Muscle of leg (tissue), 16 donors: ENCODE data around the gene NHSL2. TPM values are rescaled to one million over a fixed set of nuclear protein-coding genes. Genes with fewer than 3 reads are reported as not detected.
"Not testable (repeated sequence)": the region's sequence is repeated elsewhere in the genome, so short reads cannot be mapped to it uniquely, and the experiment has no call there.

Experiments
- DNase-seq: peaks from one replicate; pipeline ENCODE4 v3.0.0; 2013
- H3K27ac ChIP-seq: one replicate; pipeline ENCODE4 v1.5.1; 2013; ENCODE audit warnings: mild to moderate bottlenecking, low read length, control low read depth
- H3K27me3 ChIP-seq: one replicate; pipeline ENCODE4 v1.6.1; 2013; ENCODE audit warnings: low read length; ENCODE audit not compliant: control insufficient read depth, insufficient read depth
- H3K36me3 ChIP-seq: one replicate; pipeline ENCODE4 v1.6.1; 2013; ENCODE audit warnings: low read length; ENCODE audit not compliant: control insufficient read depth, insufficient read depth
- H3K4me1 ChIP-seq: one replicate; pipeline ENCODE4 v1.6.1; 2013; ENCODE audit warnings: low read length; ENCODE audit not compliant: control insufficient read depth, insufficient read depth
- H3K4me3 ChIP-seq: one replicate; pipeline ENCODE4 v1.5.1; 2013; ENCODE audit warnings: low read length, control low read depth
- H3K9me3 ChIP-seq: replicated peaks from 2 replicates; pipeline ENCODE4 v1.6.1; 2013; ENCODE audit warnings: low read depth, low read length; ENCODE audit not compliant: control insufficient read depth
- whole genome bisulfite sequencing: methylation state at CpG from one replicate; pipeline ENCODE4 v1.1.5; 2013; ENCODE audit warnings: missing lambda C conversion rate; ENCODE audit not compliant: insufficient coverage; 5-methylcytosine and 5-hydroxymethylcytosine counted together
- long read RNA-seq, 11 donors: transcript quantifications; one replicate each; lab custom pipeline, GENCODE V29; 2026
- polyA plus RNA-seq, 8 donors: library from polyadenylated mRNA; unstranded; fragments of 120-200 nt; gene quantifications; one replicate each; pipeline versions ENCODE4 v1.2.1 to v1.2.3, GENCODE V29; 2013; ENCODE audit warnings: inconsistent platforms in 1 of 8, low replicate concordance in 1 of 8; ENCODE audit not compliant: insufficient read length in 8 of 8, insufficient read depth in 1 of 8
- total RNA-seq: library from RNA; stranded (reverse); fragments of 120-200 nt; gene quantifications from one replicate; pipeline ENCODE4 v1.2.4, GENCODE V29; 2013

NHSL2 gene
- total RNA-seq: 7.8 TPM
- 10 to 100 TPM in 1 of 8 donors, 1 to 10 TPM in 7; 6.6 to 11.1 (median 8.7) TPM for polyA plus RNA-seq
- long read RNA-seq, donor 1: 0 reads
- long read RNA-seq, donor 2: 0 reads
- long read RNA-seq, donor 3: 0 reads
- long read RNA-seq, donor 4: 0 reads
- long read RNA-seq, donor 5: 0 reads
- long read RNA-seq, donor 6: 0 reads
- long read RNA-seq, donor 7: 0 reads
- long read RNA-seq, donor 8: 0 reads
- long read RNA-seq, donor 9: 0 reads
- long read RNA-seq, donor 10, partial matches to known transcripts: 11 of 11 reads
- long read RNA-seq, donor 10, other reads (novel, unspliced or antisense): 0 of 11 reads
- long read RNA-seq, donor 11: 0 reads

DNA sequence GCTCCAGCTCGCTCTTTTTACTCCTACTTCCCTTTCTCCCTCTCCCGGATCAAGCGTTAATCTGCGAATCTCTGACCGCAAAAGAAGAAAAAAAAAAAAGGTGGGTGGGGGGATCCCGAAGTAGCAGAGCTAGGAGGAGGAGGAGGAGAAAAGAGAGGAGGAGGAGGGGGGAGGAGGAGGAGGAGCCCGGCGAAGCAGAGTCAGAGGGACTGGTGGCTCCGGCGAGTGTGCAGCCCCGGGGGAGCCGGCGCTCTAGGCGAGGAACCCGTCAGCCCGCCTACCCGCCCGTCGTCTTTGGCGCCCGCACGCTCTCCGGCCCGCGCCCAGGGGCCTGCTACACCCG, at the start of gene NHSL2:
TSS of gene NHSL2 (plus strand) at position 203 of the 343 bp plus-strand sequence.
- peak; percentile 70 for DNase-seq
- H3K27ac ChIP-seq: peak within 1 kb of the TSS; percentile 59
- H3K36me3 ChIP-seq: no peaks in the 10 kb centered on the region
- H3K9me3 ChIP-seq: no peaks in the 10 kb centered on the region
- peaks cover 51% of the 10 kb centered on the region for H3K27me3 ChIP-seq
- 25% methylated on average over 20 of the region's 26 CpGs for WGBS
- peaks cover 7% of the 10 kb centered on the region for H3K4me1 ChIP-seq
- peak within 1 kb of the TSS; percentile 45 for H3K4me3 ChIP-seq

DNA sequence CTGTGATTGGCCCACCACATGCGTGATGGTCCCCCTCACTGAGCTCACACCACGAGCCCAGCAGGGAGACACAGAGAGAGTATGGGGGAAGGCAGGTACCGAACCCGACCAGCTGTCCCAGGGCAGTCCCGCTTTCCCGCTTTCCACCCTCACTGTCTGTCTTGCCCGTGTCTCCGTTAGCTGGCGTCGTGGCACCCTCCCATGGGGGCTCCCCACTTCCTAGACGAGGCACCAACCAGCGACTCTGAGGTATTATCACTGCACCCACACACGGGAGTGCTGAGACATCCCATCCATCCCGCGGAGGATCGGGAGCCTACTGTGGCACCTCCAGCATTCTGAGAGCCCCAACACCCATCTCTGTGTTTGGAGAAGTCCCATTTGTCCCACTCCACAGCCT, 43.0 kb upstream of the NHSL2 start:
- Histone ChIP-seq H3K27me3 (peaks cover 19% of the 10 kb centered on the region), H3K4me3 (no peak overlapping the region), H3K4me1 (no peaks in the 10 kb centered on the region), H3K36me3 (no peaks in the 10 kb centered on the region), H3K27ac (no peak overlapping the region), H3K9me3 (no peaks in the 10 kb centered on the region)
- 88% methylated on average over 15 of the region's 16 CpGs for WGBS
- DNase-seq: no peak

DNA sequence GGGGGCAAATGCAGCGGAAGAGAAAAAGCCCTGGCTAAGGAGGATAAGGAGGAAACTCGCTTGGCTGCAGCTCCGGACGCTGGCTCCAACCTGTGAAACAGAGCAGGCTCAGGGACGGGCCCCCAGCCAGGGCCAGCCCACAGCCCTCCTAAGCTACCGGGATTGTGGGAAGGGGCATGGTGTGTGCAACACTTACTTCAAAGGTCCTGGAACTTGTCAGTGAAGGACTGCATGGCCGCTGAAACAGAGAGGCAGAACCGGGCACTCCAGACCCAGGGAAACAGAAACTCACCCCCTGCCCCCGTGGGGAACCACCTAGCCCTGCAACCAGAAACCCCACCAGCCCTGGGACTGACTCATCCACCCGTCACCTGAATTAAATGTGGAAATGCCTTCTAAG, 41.1 kb upstream of the NHSL2 start:
- H3K9me3 ChIP-seq, DNase-seq, H3K36me3 ChIP-seq, H3K27ac ChIP-seq, H3K4me1 ChIP-seq, H3K4me3 ChIP-seq: not testable (repeated sequence)
- 45% methylated on average over 4 of the region's 10 CpGs for WGBS
- H3K27me3 ChIP-seq: peaks cover 21% of the 10 kb centered on the region

DNA sequence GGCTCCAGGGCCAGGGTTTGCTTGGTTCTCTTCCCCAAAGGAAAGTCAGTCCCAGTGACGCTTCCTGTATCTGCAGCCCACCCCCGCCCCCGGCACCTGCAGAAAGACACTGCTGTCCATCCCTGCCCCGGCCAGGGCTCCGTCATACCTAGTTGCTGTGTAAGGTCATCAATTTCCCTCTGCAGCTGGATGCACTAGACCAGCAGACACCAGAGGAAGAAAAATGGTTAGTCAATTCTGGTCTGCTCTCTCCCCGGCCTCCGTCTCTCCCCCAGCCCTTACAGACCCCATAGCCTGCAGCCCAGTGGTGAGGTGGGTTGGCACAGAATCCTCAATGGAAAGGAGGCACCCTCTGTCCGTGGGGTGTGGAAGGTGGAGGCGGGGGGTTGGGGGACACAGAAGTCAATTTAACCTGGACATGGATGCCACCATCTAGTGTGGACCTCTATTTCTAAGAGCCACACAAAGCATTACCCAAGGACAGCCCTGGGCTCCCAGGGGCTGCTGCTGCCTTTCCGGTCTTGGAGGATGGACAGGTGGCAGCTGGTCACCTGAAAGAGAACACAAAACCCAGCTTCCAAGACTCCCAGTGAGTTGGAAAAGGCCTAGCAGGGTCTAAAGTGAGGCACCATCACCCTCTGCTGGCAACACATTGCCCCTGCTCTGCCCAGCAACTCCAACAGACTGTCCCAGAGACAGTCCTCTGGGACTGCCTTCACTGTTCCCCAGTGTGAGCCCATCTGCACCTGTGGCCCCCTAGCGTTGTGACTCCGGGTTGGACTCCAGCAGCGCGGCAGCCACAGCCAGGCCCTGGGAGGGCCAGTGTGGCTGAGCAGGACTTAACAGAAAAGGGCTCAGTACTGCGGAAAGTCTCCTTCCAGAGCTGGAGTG, 40.2 kb upstream of the NHSL2 start:
- no peak overlapping the region for H3K4me3 ChIP-seq
- no peak for DNase-seq
- no peaks in the 10 kb centered on the region for H3K4me1 ChIP-seq
- no peak overlapping the region for H3K27ac ChIP-seq
- peaks cover 21% of the 10 kb centered on the region for H3K27me3 ChIP-seq
- H3K36me3 ChIP-seq: no peaks in the 10 kb centered on the region
- no peaks in the 10 kb centered on the region for H3K9me3 ChIP-seq
- WGBS: 43% methylated on average over 6 of the region's 15 CpGs

DNA sequence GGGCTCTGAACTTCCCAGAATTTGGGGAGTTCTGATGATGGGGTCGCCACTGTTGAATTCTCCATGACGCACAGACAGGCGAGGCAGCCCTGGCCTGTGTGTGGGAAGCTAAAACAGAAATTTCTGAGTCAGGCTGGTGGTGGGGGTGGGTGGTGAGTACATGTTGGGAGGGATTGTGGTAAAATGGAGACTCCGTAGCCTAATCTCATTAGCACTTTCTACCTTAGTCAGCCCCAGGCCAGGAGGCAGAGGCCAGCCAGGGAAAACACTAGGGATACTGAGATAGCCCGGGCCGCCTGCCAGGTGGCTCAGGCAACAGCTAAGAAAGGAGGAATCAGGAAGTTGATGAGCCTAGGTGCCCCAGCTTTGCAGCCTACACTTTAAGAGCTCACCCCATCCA, 39.3 kb upstream of the NHSL2 start:
- WGBS: 47% methylated on average over 3 of the region's 6 CpGs
- Histone ChIP-seq H3K4me1 (no peaks in the 10 kb centered on the region), H3K36me3 (no peaks in the 10 kb centered on the region), H3K9me3 (no peaks in the 10 kb centered on the region), H3K27me3 (peaks cover 21% of the 10 kb centered on the region), H3K4me3 (no peak overlapping the region), H3K27ac (no peak overlapping the region)
- no peak for DNase-seq

DNA sequence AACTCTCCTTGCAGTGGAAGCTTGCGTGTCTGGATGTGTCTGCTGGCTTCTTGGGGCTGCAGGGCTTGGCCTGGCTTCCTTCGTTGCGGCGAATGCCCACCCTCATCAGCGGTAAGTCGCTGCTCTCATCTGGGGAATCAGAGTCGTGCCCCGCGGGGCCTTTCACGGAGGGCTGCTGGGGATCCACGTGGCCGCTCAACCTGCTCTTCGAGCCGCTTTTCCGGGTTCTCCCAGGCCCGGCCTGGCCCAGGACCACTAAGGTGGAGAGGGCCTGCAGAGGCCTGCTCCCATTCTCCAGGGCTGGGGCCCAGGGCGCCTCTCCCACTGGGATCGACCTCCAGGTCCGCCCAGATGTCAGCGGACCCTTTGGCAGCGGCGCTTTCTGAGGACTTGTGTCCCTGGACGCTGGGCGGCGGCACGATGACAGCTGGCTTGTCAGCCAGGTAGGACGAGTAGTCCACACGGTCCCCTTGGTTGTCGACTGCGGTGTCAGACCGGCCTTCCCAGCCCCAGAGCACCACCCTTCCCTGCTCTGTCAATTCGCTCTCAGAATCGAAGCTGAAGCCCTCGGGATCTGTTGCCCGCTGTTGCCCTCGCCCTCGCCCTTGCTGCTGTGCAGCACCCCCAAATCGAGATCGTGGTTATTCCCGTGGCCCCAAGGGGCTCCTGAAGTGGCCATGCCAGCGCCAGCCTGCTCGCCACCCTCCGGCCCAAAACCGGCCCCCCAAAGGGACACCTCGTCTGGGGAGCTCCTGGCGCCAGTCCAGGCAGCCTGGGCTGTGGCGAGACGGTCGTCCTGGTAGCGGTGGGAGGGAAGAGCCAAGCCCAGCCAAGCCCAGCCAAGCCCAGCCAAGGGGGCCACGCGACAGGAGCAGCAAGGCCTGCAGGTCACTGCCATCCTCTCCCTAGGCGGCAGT, 37.8 kb upstream of the NHSL2 start:
- 90% methylated on average over 53 of the region's 53 CpGs for WGBS
- no peaks in the 10 kb centered on the region for H3K36me3 ChIP-seq
- no peak for DNase-seq

DNA sequence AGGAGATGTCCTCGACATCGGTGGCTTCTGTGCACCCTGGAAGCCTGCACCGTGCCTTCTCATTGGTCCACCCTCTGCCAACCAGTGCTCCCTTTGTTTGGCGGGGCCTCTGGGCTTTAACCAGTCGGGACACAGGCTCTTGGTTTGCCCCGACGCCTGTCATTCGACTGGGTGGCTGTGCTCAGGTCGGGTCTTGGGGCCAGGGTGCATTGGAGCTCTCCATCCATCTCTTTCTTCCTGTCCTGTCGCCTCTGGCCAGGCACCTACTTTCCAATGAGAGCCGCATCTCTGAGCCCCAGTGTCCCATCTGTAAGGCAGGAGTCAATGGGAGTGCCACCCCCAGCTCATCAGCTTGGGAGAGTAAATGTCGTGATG, 37.2 kb upstream of the NHSL2 start:
- H3K4me3 ChIP-seq: no peak overlapping the region
- no peaks in the 10 kb centered on the region for H3K36me3 ChIP-seq
- H3K9me3 ChIP-seq: no peaks in the 10 kb centered on the region
- DNase-seq: no peak
- H3K4me1 ChIP-seq: no peaks in the 10 kb centered on the region
- 84% methylated on average over 12 of the region's 12 CpGs for WGBS
- H3K27me3 ChIP-seq: peaks cover 7% of the 10 kb centered on the region
- no peak overlapping the region for H3K27ac ChIP-seq

More for the DNA sequence above, 37.8 kb upstream of the NHSL2 start:
- Histone ChIP-seq H3K27ac (no peak overlapping the region), H3K4me1 (no peaks in the 10 kb centered on the region), H3K27me3 (peaks cover 12% of the 10 kb centered on the region), H3K9me3 (no peaks in the 10 kb centered on the region), H3K4me3 (no peak overlapping the region)

DNA sequence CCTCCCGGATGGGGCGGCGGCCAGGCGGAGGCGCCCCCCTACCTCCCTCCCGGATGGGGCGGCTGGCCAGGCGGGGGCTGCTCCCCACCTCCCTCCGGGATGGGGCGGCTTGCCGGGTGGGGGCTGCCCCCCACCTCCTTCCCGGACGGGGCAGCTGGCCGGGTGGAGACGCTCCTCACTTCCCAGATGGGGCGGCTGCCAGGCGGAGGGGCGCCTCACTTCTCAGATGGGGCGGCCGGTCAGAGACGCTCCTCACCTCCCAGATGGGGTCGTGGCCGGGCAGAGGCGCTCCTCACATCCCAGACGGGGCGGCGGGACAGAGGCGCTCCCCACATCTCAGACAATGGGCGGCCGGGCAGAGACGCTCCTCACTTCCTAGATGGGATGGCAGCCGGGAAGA, 33.8 kb upstream of the NHSL2 start:
- H3K4me1 ChIP-seq, H3K36me3 ChIP-seq, H3K27ac ChIP-seq, H3K9me3 ChIP-seq, H3K4me3 ChIP-seq, DNase-seq, H3K27me3 ChIP-seq: not testable (repeated sequence)
- WGBS: 93% methylated on average over 19 of the region's 32 CpGs

DNA sequence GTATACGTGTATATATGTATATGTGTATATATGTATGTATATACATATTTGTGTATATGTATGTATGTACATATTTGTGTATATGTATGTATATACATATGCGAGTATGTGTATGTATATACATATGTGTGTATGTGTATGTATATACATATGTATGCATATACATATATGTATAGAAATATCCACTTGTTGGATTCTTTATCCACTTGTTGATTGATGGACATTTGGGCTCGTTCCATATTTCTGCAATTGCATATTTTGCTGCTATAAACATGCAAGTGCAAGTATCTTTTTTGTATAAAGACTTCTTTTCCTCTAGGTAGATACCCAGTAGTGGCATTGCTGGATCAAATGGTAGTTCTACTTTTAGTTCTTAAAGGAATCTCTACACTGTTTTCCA, 25.5 kb upstream of the NHSL2 start:
- no peaks in the 10 kb centered on the region for H3K36me3 ChIP-seq
- no peaks in the 10 kb centered on the region for H3K4me1 ChIP-seq
- no peak overlapping the region for H3K27ac ChIP-seq
- no peaks in the 10 kb centered on the region for H3K9me3 ChIP-seq
- no peaks in the 10 kb centered on the region for H3K27me3 ChIP-seq
- no peak overlapping the region for H3K4me3 ChIP-seq
- DNase-seq: no peak
- no CpG with 5 or more reads among the region's 3 CpGs for WGBS

DNA sequence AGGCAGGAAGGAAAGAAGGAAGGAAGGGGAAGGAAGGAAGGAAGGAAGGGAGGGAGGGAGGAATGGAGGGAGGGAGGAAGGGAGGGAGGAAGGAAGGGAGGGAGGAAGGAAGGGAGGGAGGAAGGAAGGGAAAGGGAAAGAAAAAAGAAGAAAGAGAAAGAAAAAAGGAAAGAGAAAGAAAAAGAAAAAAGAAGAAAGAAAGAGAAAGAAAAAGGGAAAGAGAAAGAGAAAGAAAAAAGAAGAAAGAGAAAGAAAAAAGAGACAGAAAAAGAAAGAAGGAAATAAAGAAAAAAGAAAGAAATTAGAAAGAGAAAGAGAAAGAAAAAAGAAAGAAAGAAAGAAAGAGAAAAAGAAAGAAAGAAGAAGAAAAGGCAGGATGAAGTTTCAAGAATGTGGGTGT, 15.0 kb upstream of the NHSL2 start:
- no peaks in the 10 kb centered on the region for H3K9me3 ChIP-seq
- H3K36me3 ChIP-seq: no peaks in the 10 kb centered on the region
- no peak overlapping the region for H3K27ac ChIP-seq
- no peak for DNase-seq
- H3K4me3 ChIP-seq: no peak overlapping the region
- no peaks in the 10 kb centered on the region for H3K27me3 ChIP-seq
- no peaks in the 10 kb centered on the region for H3K4me1 ChIP-seq
